BE2C (cell line): ENCODE measurements around the gene FAM124B.

ENCODE experiments used
- DNase-seq: peaks from one replicate; pipeline ENCODE4 v3.0.0-alpha.2; 2020
- H3K27me3 ChIP-seq: fragments of 250-450 bp; sonication (Bioruptor Pico); 2 replicates; pipeline ENCODE4 v1.5.1; 2020; ENCODE audit warnings: mild to moderate bottlenecking
- H3K36me3 ChIP-seq: fragments of 250-450 bp; sonication (Bioruptor Pico); 2 replicates; pipeline ENCODE4 v1.5.1; 2020; ENCODE audit warnings: mild to moderate bottlenecking
- H3K4me1 ChIP-seq: fragments of 250-450 bp; sonication (Bioruptor Pico); 2 replicates; pipeline ENCODE4 v1.5.1; 2020
- H3K4me3 ChIP-seq: 2 replicates; pipeline ENCODE4 v1.5.1; 2011; ENCODE audit warnings: low read depth, low read length
- H3K9me3 ChIP-seq: fragments of 250-450 bp; sonication (Bioruptor Pico); 2 replicates; pipeline ENCODE4 v1.5.1; 2020
- CTCF ChIP-seq: IDR thresholded peaks from 2 replicates; pipeline ENCODE4 v1.5.1; 2012; ENCODE audit warnings: mild to moderate bottlenecking, low read depth, low read length

Gene FAM124B

GRCh38 chr2:224381521-224382279 is 20.2 kb downstream of the FAM124B start:
- no peaks in the 10 kb centered on the region for H3K27me3 ChIP-seq
- H3K9me3 ChIP-seq, result no peaks in the 10 kb centered on the region
- no peaks in the 10 kb centered on the region; the same call in 1 of the 2 replicates for H3K4me1 ChIP-seq
- TF ChIP-seq CTCF, result no peak
- no peaks in the 10 kb centered on the region for H3K36me3 ChIP-seq
- DNase-seq, result no peak
- H3K4me3 ChIP-seq, result no peak overlapping the region

DNA sequence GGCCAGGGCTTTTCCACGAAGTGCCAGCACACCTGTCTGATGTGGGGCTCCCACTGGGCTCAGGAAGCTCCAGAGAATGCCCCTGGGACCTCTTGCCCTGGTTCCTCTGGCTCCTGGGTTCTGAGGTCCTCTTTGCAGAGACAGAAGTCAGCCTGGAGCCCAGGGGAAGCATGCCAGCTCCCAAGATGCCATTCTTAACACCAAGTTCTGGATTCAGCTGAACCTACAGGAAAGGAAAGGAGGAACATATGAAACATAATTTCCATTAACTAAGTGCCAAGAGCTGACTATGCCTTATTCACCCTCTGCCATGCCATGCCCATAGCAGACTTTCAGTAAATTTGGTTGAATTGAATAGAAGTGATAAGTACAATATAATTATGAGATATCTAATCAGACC is 21.9 kb downstream of the FAM124B start:
- Histone ChIP-seq H3K4me1 (no peaks in the 10 kb centered on the region), H3K4me3 (no peak overlapping the region), H3K27me3 (no peaks in the 10 kb centered on the region), H3K36me3 (no peaks in the 10 kb centered on the region), H3K9me3 (no peaks in the 10 kb centered on the region)
- DNase-seq, result no peak
- TF ChIP-seq CTCF, result no peak

DNA sequence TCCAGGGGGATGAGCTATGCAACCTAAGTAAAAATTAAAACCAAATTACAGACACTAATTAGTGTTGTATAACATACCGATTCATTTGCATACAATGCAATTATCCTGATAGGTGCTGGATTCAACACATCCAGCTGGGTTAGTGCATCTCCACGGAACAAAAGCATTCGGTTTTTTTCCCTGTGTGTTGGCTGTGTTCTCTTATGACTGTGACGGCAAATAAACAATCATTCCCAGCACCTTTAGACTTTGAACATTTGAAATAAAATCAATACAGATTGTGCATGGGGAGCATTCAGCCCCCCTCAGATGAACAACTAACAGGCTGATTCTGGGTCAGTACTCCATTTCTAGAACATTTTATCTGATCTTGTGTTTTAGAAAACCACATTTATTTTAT is 22.7 kb downstream of the FAM124B start:
- no peak for TF ChIP-seq CTCF
- Histone ChIP-seq H3K9me3 (no peaks in the 10 kb centered on the region), H3K27me3 (no peaks in the 10 kb centered on the region), H3K4me3 (no peak overlapping the region), H3K4me1 (no peaks in the 10 kb centered on the region), H3K36me3 (no peaks in the 10 kb centered on the region)
- DNase-seq, result no peak

DNA sequence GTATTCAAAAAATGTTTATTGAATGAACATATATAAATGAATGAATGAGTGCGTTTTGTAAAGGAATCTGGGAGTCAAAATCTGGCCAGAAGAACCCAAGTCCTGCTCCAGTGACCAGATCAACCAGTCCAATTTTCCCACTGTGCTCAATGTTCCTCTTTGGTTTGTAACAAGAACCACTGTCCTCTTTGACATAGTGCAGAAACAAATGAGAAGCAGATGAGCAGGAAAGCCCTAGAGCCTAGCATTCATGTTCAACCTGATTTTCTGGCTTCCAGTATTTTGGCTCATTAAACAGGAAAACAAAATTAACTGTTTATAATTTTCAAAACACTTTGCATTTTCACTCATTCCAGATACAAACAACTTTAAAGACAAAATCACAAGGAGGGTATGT is 23.2 kb downstream of the FAM124B start:
- Histone ChIP-seq H3K36me3 (no peaks in the 10 kb centered on the region), H3K4me3 (no peak overlapping the region), H3K4me1 (no peaks in the 10 kb centered on the region), H3K9me3 (no peaks in the 10 kb centered on the region), H3K27me3 (no peaks in the 10 kb centered on the region)
- TF ChIP-seq CTCF, result no peak
- no peak for DNase-seq

- Histone ChIP-seq H3K9me3 (no peaks in the 10 kb centered on the region), H3K36me3 (no peaks in the 10 kb centered on the region), H3K27me3 (no peaks in the 10 kb centered on the region), H3K4me1 (no peaks in the 10 kb centered on the region), H3K4me3 (no peak overlapping the region)
- no peak for DNase-seq
- peak; percentile 34 for TF ChIP-seq CTCF
Measured at GRCh38 chr2:224377751-224378700, 23.9 kb downstream of the FAM124B start.
